Fibroblast of lung (primary cell): ENCODE data around the gene COX10. TPM values are rescaled to one million over a fixed set of nuclear protein-coding genes. Genes with fewer than 3 reads are reported as not detected.

Source experiments
- DNase-seq, 2 donors: peaks; one replicate each; pipeline versions ENCODE4 v3.0.0 to v3.0.0-alpha.2; 2010; ENCODE audit warnings: low read depth in 2 of 2
- H2AFZ ChIP-seq: 2 replicates; pipeline ENCODE4 v1.5.1; 2012; ENCODE audit warnings: low read length, control low read depth, inconsistent platforms
- H3K27ac ChIP-seq: 2 replicates; pipeline ENCODE4 v1.5.1; 2011; ENCODE audit warnings: low read length, control low read depth; ENCODE audit not compliant: insufficient read depth
- H3K27me3 ChIP-seq: 2 replicates; pipeline ENCODE4 v1.5.1; 2011; ENCODE audit warnings: mild to moderate bottlenecking, low read length; ENCODE audit not compliant: control insufficient read depth, insufficient read depth
- H3K36me3 ChIP-seq: 2 replicates; pipeline ENCODE4 v1.5.1; 2011; ENCODE audit warnings: low read length; ENCODE audit not compliant: control insufficient read depth, insufficient read depth
- H3K4me1 ChIP-seq: 2 replicates; pipeline ENCODE4 v1.5.1; 2011; ENCODE audit warnings: low read length; ENCODE audit not compliant: control insufficient read depth, insufficient read depth; ENCODE audit errors: extremely low read depth
- H3K4me2 ChIP-seq: 2 replicates; pipeline ENCODE4 v1.5.1; 2011; ENCODE audit warnings: low read length, control low read depth; ENCODE audit not compliant: insufficient read depth; ENCODE audit errors: extremely low read depth
- H3K4me3 ChIP-seq, 4 experiments: fragments of 200-600 bp in 1 of 4; sonication (generic) in 1 of 4; replicated peaks in 1 of 4; 2 replicates each; pipeline ENCODE4 v1.5.1; 2011 to 2016; ENCODE audit warnings: low read length in 4 of 4, low read depth in 3 of 4, mild to moderate bottlenecking in 3 of 4, control low read depth in 2 of 4, inconsistent platforms in 1 of 4, mixed read lengths in 1 of 4; ENCODE audit not compliant: insufficient read depth in 1 of 4; ENCODE audit errors: control extremely low read depth in 1 of 4
- H3K79me2 ChIP-seq: 2 replicates; pipeline ENCODE4 v1.5.1; 2012; ENCODE audit warnings: mild to moderate bottlenecking, low read length, inconsistent platforms; ENCODE audit not compliant: control insufficient read depth, insufficient read depth
- H3K9ac ChIP-seq: 2 replicates; pipeline ENCODE4 v1.5.1; 2011; ENCODE audit warnings: mild to moderate bottlenecking, low read length, control low read depth; ENCODE audit not compliant: insufficient read depth
- H3K9me3 ChIP-seq: 2 replicates; pipeline ENCODE4 v1.5.1; 2012; ENCODE audit warnings: low read depth, low read length; ENCODE audit not compliant: control insufficient read depth, insufficient read depth
- H4K20me1 ChIP-seq: 2 replicates; pipeline ENCODE4 v1.5.1; 2011; ENCODE audit warnings: low read length; ENCODE audit not compliant: control insufficient read depth, insufficient read depth; ENCODE audit errors: extremely low read depth
- CTCF ChIP-seq, 2 donors: IDR thresholded peaks in 1 of 2; conservative IDR thresholded peaks in 1 of 2; 1 replicate in 1 of 2; 2 replicates in 1 of 2; pipeline ENCODE4 v1.5.1; 2011 to 2012; ENCODE audit warnings: low read length in 2 of 2, control low read depth in 1 of 2, inconsistent platforms in 1 of 2, low read depth in 1 of 2, mild to moderate bottlenecking in 1 of 2
- EZH2 ChIP-seq: IDR thresholded peaks from 2 replicates; pipeline ENCODE4 v1.5.1; 2012; ENCODE audit warnings: low read length, control low read depth, mild to moderate bottlenecking; ENCODE audit errors: missing control alignments
- polyA plus RNA-seq, 2 donors: library from polyadenylated mRNA; depleted of rRNA in 1 of 2; stranded (reverse) in 1 of 2; unstranded in 1 of 2; fragments of >200 nt; gene quantifications; 2 replicates each; pipeline ENCODE4 v1.2.1, GENCODE V29; 2011 to 2012; ENCODE audit warnings: missing spikeins in 1 of 2
- total RNA-seq: library from RNA; depleted of rRNA; stranded (reverse); fragments of >200 nt; gene quantifications from 2 replicates; pipeline ENCODE4 v1.2.1, GENCODE V29; 2014

Gene COX10
- total and polyA plus RNA-seq, 2 donors (not counting 1 experiment from before 2014, with no cell fraction given): 10.6 to 12.5 TPM

- H3K9ac ChIP-seq: no peak overlapping the region
- no peaks in the 10 kb centered on the region for H3K79me2 ChIP-seq
- no peak overlapping the region for H3K4me3 ChIP-seq
- H4K20me1 ChIP-seq: no peaks in the 10 kb centered on the region
- no peak overlapping the region for H3K27ac ChIP-seq
- no peaks in the 10 kb centered on the region for H3K27me3 ChIP-seq
- TF ChIP-seq CTCF (conservative IDR thresholded peaks at IDR 0.05 in 1 of 2, IDR thresholded peaks at IDR 0.05 in 1 of 2; ENCODE audit: low read depth in 1 of 2, low read length in 2 of 2): no peak
- TF ChIP-seq EZH2: no peak
- no peak overlapping the region for H2AFZ ChIP-seq
- no peaks in the 10 kb centered on the region for H3K4me1 ChIP-seq
- H3K4me2 ChIP-seq: no peak overlapping the region
- DNase-seq: peak in 1 of 2 donors; percentile 11
- H3K36me3 ChIP-seq: no peaks in the 10 kb centered on the region
- H3K9me3 ChIP-seq: no peaks in the 10 kb centered on the region
Measured at GRCh38 chr17:14135906-14136590, 66.7 kb downstream of the COX10 start.

- Histone ChIP-seq H3K9ac (no peak overlapping the region), H3K27ac (no peak overlapping the region), H3K27me3 (no peaks in the 10 kb centered on the region), H3K36me3 (no peaks in the 10 kb centered on the region), H3K4me2 (no peak overlapping the region), H2AFZ (no peak overlapping the region), H3K79me2 (no peaks in the 10 kb centered on the region), H3K4me3 (no peak overlapping the region), H3K9me3 (no peaks in the 10 kb centered on the region), H3K4me1 (no peaks in the 10 kb centered on the region), H4K20me1 (no peaks in the 10 kb centered on the region)
- TF ChIP-seq CTCF (conservative IDR thresholded peaks at IDR 0.05 in 1 of 2, IDR thresholded peaks at IDR 0.05 in 1 of 2; ENCODE audit: low read depth in 1 of 2, low read length in 2 of 2) (no peak), EZH2 (no peak)
- no peak for DNase-seq
Measured at GRCh38 chr17:14138649-14139048, 69.3 kb downstream of the COX10 start.

GRCh38 chr17:14143688-14144087 is 74.4 kb downstream of the COX10 start:
- no peak overlapping the region for H2AFZ ChIP-seq
- no peak overlapping the region for H3K9ac ChIP-seq
- no peak overlapping the region for H3K27ac ChIP-seq
- no peak overlapping the region for H3K4me2 ChIP-seq
- no peaks in the 10 kb centered on the region for H3K79me2 ChIP-seq
- no peaks in the 10 kb centered on the region for H4K20me1 ChIP-seq
- no peak overlapping the region for H3K4me3 ChIP-seq
- TF ChIP-seq EZH2: no peak
- no peak for TF ChIP-seq CTCF (conservative IDR thresholded peaks at IDR 0.05 in 1 of 2, IDR thresholded peaks at IDR 0.05 in 1 of 2; ENCODE audit: low read depth in 1 of 2, low read length in 2 of 2)
- H3K36me3 ChIP-seq: no peaks in the 10 kb centered on the region
- no peaks in the 10 kb centered on the region for H3K9me3 ChIP-seq
- H3K4me1 ChIP-seq: no peaks in the 10 kb centered on the region
- no peaks in the 10 kb centered on the region for H3K27me3 ChIP-seq
- DNase-seq: peak in 1 of 2 donors; percentile 30
